T-helper 22 cell (primary cell): ENCODE results near the gene METTL22.

ENCODE experiments used
- DNase-seq: peaks from one replicate; pipeline ENCODE4 v3.0.0-alpha.2; 2020; ENCODE audit warnings: low read depth

METTL22 gene

GRCh38 chr16:8594149-8594666 lies 27.3 kb upstream of the METTL22 start:
- no peak for DNase-seq

DNA sequence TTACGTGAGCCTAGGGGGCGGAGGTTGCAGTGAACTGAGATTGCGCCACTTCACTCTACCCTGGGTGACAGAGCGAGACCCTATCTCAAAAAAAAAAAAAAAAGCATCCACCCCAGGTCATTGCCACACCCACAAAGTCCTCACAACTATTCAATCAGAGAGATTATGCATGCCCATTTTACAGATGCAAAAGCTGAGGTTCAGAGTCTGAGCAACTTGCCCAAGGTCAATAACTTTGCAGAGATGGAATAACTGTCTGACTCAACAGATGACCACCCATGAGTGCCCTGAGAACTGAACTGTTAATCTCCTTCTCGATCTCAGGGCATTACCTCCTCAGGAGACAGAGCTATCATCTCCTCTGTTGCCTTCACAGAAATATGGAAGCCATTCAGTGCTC lies 25.7 kb upstream of the METTL22 start:
- DNase-seq, result no peak

DNA sequence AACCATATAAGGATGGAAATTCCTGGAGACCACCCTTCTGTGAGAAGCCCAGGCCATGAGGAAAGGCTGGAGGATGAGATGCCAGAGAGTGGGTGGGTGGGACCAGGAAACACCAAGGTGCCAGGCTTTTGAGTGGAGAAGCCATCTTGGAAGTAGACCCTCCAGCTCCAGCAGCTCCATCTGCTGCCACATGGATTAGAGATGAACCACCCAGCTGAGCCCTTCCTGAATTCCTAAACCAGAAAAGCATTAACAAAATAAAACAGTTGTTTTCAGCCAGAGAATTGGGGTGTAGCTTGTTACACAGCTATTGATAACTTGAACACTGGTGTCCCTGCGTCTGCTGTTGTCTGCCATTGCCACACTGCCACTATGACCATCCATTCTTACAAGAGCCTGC lies 24.9 kb upstream of the METTL22 start:
- DNase-seq, result no peak

DNA sequence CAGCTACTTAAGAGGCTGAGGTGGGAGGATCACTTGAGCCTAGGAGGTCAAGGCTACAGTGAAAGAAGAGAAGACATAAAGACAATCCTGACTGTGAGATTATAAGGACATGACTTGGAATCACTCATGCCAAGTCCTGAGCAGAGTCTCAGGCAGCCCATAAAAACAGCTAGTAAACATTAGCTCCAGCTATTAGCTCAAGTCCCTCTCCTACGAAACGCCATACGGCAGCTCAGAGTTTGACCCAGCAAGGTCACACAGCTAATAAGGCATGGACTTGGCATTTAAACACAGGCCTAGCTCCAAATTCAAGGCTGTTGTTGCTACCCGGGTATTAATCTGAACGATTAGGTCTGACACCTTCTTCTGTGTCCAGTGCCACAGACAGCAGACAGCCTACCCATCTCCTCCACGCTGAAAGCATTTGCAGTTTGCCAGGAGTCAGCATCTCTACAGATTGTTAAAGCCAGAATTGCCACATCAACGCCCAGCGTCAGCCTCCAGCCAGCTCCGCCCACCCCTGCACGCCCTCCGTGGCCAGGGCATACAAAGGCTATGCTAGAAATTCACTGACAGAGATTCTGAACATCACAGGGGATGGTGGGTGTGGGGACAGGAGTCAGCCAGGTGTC lies 21.2 kb upstream of the METTL22 start:
- no peak for DNase-seq

GRCh38 chr16:8605554-8605953 lies 15.9 kb upstream of the METTL22 start:
- DNase-seq, result no peak

GRCh38 chr16:8607214-8607613 lies 14.3 kb upstream of the METTL22 start:
- no peak for DNase-seq

DNA sequence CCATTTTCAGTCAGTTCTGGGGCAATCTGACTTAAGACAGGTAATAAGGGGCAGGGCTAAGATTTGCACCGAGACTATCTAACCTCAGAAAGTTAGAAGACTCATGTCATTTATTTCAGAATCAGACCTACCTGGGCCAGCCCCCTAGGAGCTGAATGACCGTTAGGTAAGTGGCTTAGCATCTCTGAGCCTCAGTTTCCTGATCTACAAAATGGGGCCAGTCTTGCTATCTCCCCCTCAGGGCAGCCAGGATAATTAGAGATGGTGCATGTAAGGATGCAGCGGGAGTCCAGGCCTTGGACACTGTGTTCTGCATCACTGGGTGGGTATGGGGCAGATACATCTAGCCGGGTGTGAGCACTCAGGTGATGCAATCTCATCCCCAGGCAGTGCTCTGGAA lies 10.4 kb upstream of the METTL22 start:
- no peak for DNase-seq

GRCh38 chr16:8611886-8612600 lies 9.5 kb upstream of the METTL22 start:
- no peak for DNase-seq

GRCh38 chr16:8614435-8615029 lies 7.0 kb upstream of the METTL22 start:
- DNase-seq, result no peak

GRCh38 chr16:8619671-8620370 lies 1.7 kb upstream of the METTL22 start:
- DNase-seq, result no peak

DNA sequence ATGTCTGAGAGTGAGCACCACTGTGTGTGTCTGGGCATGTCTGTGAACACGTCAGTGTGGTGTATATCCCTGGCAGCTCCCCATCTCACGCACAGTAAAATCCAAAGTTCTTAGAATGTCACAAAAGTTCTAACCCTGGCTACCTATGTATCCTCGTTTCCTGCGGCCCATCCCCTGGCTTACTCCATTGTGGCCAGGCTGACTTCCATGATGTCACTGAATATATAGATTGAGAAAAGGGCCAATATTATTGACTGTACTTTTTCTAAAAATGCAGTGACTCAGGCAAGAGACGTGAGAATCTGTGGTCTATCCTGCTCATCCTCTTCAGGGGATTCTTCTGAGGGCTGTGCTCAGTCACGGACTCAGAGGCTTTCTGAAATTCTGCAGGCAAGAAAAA lies 963 bp upstream of the METTL22 start:
- DNase-seq, result no peak

- DNase-seq, result no peak
Measured at GRCh38 chr16:8621222-8621571, 301 bp upstream of the METTL22 start.

DNA sequence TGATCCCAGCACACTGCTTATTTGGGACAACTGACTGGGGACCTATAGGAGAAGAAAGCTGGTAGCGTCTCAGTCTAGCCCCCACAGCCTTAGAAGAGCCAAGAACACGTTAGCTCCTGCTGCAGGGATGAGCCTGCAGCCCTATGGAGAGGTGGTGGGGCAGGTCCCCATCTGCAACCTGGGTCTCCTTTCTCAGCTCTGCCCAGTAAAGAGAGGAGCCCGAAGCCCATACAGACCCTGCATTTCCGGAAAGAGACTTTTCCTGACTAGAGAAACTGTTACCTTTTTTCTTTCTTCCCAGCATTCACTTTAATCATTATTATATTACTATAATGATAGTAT lies 788 bp downstream of the METTL22 start:
- no peak for DNase-seq

- no peak for DNase-seq
Measured at GRCh38 chr16:8623634-8624033, 2.1 kb downstream of the METTL22 start.

- DNase-seq, result no peak
Measured at GRCh38 chr16:8625491-8626087, 4.1 kb downstream of the METTL22 start.

GRCh38 chr16:8626946-8627345 lies 5.4 kb downstream of the METTL22 start:
- no peak for DNase-seq

GRCh38 chr16:8627456-8627855 lies 6.0 kb downstream of the METTL22 start:
- no peak for DNase-seq

- DNase-seq, result no peak
Measured at GRCh38 chr16:8628981-8629725, 7.7 kb downstream of the METTL22 start.

DNA sequence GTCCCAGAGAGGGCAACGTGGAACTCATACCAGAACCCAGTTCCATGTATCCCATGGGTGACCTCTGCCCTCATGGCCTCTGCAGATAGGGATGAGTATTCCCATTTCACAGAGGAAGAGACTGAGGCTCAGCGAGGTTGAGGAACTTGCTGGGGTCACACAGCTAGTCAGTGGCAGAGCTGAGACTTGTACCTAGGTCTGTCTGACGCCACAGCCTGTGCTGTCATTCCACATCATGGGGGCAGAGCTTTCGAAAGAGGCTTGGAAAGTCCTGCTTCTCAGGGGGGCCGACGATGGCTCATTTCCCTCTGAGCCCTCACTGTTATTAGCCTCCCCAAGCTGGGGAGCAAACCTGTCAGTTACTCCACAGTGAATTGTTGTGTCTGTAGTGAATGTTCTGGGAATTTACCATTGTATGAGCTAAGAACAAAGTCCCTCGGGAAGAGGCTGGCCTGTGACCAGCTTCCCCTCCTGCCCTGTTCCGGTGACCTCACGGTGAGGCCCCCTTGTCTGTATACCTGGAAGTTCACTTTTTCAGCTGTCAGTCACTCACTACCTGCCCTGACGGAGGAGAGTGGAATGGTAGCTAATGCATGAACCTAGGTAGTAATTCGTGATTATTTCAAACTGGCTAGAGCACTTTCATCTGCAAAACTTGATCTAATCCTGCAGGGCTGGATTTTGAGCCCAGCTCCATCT lies 8.9 kb downstream of the METTL22 start:
- DNase-seq, result no peak

DNA sequence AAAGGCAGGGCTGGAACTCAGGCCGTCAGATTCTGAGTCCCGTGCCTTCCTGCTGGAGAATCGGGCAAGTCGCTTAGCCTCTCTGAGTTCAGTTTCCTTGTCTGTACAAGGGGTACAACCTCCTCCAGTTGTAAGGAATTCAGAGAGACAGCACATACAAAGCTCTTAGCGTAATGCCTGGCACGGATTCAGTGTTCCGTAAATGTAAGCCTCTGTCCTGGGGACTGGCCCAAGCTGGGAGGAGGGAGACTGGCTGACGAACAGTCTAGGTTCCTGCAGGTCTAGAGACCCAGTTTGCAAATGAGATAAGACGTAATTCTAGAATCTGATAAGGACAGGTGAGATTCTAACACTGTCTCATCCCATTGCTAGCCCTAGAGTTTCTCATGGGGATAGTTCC lies 9.9 kb downstream of the METTL22 start:
- no peak for DNase-seq

GRCh38 chr16:8631818-8632465 lies 10.4 kb downstream of the METTL22 start:
- DNase-seq, result no peak
